HuH-7 (cell line): ENCODE data around the gene CAST.
A peak's percentile ranks its signal among the peaks of the same experiment; 100 is the strongest.
"Not testable (repeated sequence)": the region's sequence is repeated elsewhere in the genome, so short reads cannot be mapped to it uniquely, and the experiment has no call there.

ENCODE experiments used
- DNase-seq: peaks from one replicate; pipeline ENCODE4 v3.0.0; 2011; ENCODE audit warnings: low spot score

CAST gene

GRCh38 chr5:96781031-96781971, 119.1 kb downstream of the CAST start:
- DNase-seq: no peak

GRCh38 chr5:96783326-96783725, 121.2 kb downstream of the CAST start:
- DNase-seq: no peak

- DNase-seq: no peak
Measured at GRCh38 chr5:96785326-96786109, 123.3 kb downstream of the CAST start.

- no peak for DNase-seq
Measured at GRCh38 chr5:96788112-96788749, 126.1 kb downstream of the CAST start.

GRCh38 chr5:96789794-96790330, 127.7 kb downstream of the CAST start:
- no peak for DNase-seq

GRCh38 chr5:96790961-96791504, 128.9 kb downstream of the CAST start:
- no peak for DNase-seq

- no peak for DNase-seq
Measured at GRCh38 chr5:96794757-96795156, 132.6 kb downstream of the CAST start.

- no peak for DNase-seq
Measured at GRCh38 chr5:96795626-96796025, 133.4 kb downstream of the CAST start.

GRCh38 chr5:96796434-96796833, 134.3 kb downstream of the CAST start:
- DNase-seq: no peak

- DNase-seq: not testable (repeated sequence)
Measured at GRCh38 chr5:96801718-96802117, 139.5 kb downstream of the CAST start.

- DNase-seq: peak; percentile 43
Measured at GRCh38 chr5:96807075-96807654, 145.0 kb downstream of the CAST start.

- no peak for DNase-seq
Measured at GRCh38 chr5:96808541-96808828, 146.3 kb downstream of the CAST start.

GRCh38 chr5:96808868-96809558, 146.8 kb downstream of the CAST start:
- no peak for DNase-seq

- no peak for DNase-seq
Measured at GRCh38 chr5:96809921-96810320, 147.7 kb downstream of the CAST start.

- no peak for DNase-seq
Measured at GRCh38 chr5:96812851-96813250, 150.7 kb downstream of the CAST start.

- no peak for DNase-seq
Measured at GRCh38 chr5:96814041-96814440, 151.9 kb downstream of the CAST start.

GRCh38 chr5:96816411-96816939, 154.3 kb downstream of the CAST start:
- DNase-seq: no peak

GRCh38 chr5:96816991-96817390, 154.8 kb downstream of the CAST start:
- no peak for DNase-seq

- no peak for DNase-seq
Measured at GRCh38 chr5:96817506-96817905, 155.3 kb downstream of the CAST start.

GRCh38 chr5:96818125-96818788, 156.1 kb downstream of the CAST start:
- no peak for DNase-seq
